PC-9 (cell line): Measurements from ENCODE around the gene ARRDC1.

Source experiments
- EZH2 ChIP-seq: fragments of 200-600 bp; sonication (generic); IDR thresholded peaks from 2 replicates; pipeline ENCODE4 v1.8.0; 2017; ENCODE audit warnings: antibody characterized with exemption, low read depth
- TF ChIP-seq, protein P1 (sequence below): fragments of 200-600 bp; sonication (generic); conservative IDR thresholded peaks from 2 replicates; pipeline ENCODE4 v1.6.1; 2017; ENCODE audit warnings: mixed run types, antibody characterized with exemption, mild to moderate bottlenecking, moderate library complexity

DNA sequence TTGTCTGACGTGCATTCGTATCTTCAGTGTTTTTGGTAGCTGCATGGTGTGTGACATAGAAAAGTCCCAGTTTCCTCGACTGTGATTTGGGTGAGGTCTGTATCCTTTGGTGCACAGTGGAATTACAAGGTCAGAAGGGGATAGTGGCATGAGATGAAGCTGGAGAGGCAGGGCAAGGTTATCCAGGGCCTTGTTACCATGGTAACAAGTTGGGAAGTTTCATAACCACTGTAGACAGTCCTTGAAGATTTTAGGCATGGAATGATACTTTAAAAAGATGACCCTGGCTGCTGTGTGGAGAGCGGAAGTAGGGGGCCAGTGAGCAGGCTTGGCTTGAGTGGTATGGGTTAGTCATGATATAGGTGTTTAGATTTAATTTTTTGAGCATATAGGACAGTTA, 25.2 kb downstream of the ARRDC1 start:
- TF ChIP-seq, protein P1, sequence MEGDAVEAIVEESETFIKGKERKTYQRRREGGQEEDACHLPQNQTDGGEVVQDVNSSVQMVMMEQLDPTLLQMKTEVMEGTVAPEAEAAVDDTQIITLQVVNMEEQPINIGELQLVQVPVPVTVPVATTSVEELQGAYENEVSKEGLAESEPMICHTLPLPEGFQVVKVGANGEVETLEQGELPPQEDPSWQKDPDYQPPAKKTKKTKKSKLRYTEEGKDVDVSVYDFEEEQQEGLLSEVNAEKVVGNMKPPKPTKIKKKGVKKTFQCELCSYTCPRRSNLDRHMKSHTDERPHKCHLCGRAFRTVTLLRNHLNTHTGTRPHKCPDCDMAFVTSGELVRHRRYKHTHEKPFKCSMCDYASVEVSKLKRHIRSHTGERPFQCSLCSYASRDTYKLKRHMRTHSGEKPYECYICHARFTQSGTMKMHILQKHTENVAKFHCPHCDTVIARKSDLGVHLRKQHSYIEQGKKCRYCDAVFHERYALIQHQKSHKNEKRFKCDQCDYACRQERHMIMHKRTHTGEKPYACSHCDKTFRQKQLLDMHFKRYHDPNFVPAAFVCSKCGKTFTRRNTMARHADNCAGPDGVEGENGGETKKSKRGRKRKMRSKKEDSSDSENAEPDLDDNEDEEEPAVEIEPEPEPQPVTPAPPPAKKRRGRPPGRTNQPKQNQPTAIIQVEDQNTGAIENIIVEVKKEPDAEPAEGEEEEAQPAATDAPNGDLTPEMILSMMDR = no peak
- no peak for TF ChIP-seq EZH2
